ENCODE data around the gene C2orf42. TPM values are rescaled to one million over a fixed set of nuclear protein-coding genes. Genes with fewer than 3 reads are reported as not detected.

C2orf42 gene
- total RNA-seq (2013; cell fraction: nucleolus; rRNA removed), result 31.6 and 43.1 TPM in 2 replicates
- total RNA-seq (2014; rRNA removed) (14.2 and 16.9 TPM in 2 replicates), total RNA-seq (2014; rRNA removed; fragmentation: Illumina TruSeq; extraction: Trizol) (11.4 and 12.0 TPM in 2 replicates), total RNA-seq (2021) (13.0 and 16.6 TPM in 2 replicates), polyA plus RNA-seq (2011; rRNA removed) (10.0 and 11.1 TPM in 2 replicates), polyA plus RNA-seq (2014; fragmentation: Illumina TruSeq; extraction: Trizol) (11.6 and 13.4 TPM in 2 replicates), polyA plus RNA-seq (2014; fragmentation: Nextera tagmentation; extraction: Ambion mirVana) (1 to 10 TPM; 5.5 to 7.3 TPM), polyA plus RNA-seq (2014; rRNA removed) (10.3 and 13.2 TPM in 2 replicates), polyA plus RNA-seq (2016; fragmentation: Nextera tagmentation; extraction: Ambion mirVana) (10 to 100 TPM; 17.3 to 19.8 TPM), polyA minus RNA-seq (2011; rRNA and poly(A)+ RNA removed) (53.6 and 54.5 TPM in 2 replicates), Bru-seq, nascent RNA (percentile 57 among the genes with signal in this experiment), BruChase-seq, experiment 1, labeled RNA remaining after a 6-hour chase (percentile 57 among the genes with signal in this experiment), BruChase-seq, experiment 2, labeled RNA remaining after a 2-hour chase (percentile 58 among the genes with signal in this experiment)
- 4.0 TPM for polyA plus RNA-seq (2011; ENCODE audit: low read depth)
- polyA plus RNA-seq (2011; cell fraction: cytosol; rRNA removed), result 8.8 and 10.2 TPM in 2 replicates
- polyA plus RNA-seq (2011; cell fraction: nucleus; rRNA removed), result 17.4 and 18.8 TPM in 2 replicates
- polyA plus RNA-seq (2012), result 6.2 and 9.2 TPM in 2 replicates
- 12.6 and 16.2 TPM in 2 replicates for polyA minus RNA-seq (2011; cell fraction: cytosol; rRNA and poly(A)+ RNA removed)
- 22.2 and 31.8 TPM in 2 replicates for polyA minus RNA-seq (2011; cell fraction: nucleus; rRNA and poly(A)+ RNA removed)
- long read RNA-seq, experiment 1, partial matches to known transcripts, result 0 of 5 reads
- long read RNA-seq, experiment 1, other reads (novel, unspliced or antisense), result 2 of 5 reads
- long read RNA-seq, experiment 2, transcript C2orf42-201 (10 exons, 2,581 nt), result major isoform, 21 of 39 reads
- long read RNA-seq, experiment 2, partial matches to known transcripts, result 3 of 39 reads
- long read RNA-seq, experiment 2, other reads (novel, unspliced or antisense), result 13 of 39 reads

GRCh38 chr2:70190418-70191243 is at the start of gene C2orf42:
C2orf42 (minus strand) TSS chr2:70191019; CDS start chr2:70181985, 9,034 bp downstream.
- Histone ChIP-seq H3K4me3 (peak within 1 kb of the TSS; percentile 72), H3K4me2 (ENCODE audit: control insufficient read depth, insufficient read depth) (peak within 1 kb of the TSS; percentile 76), H4K20me1 (ENCODE audit: control insufficient read depth, insufficient read depth) (no peaks in the 10 kb centered on the region), H3K36me3 (ENCODE audit: control insufficient read depth in 2 of 2, insufficient read depth in 2 of 2, low read length in 1 of 2) (no peaks in the 10 kb centered on the region), H3K79me2 (ENCODE audit: control insufficient read depth, insufficient read depth, low read length) (peaks cover 5% of the 10 kb centered on the region), H3K9me3 (replicated peaks; ENCODE audit: control insufficient read depth, insufficient read depth, low read length) (no peaks in the 10 kb centered on the region), H3K27me3 (replicated peaks in 1 of 2; ENCODE audit: control insufficient read depth in 2 of 2, insufficient read depth in 2 of 2, low read length in 1 of 2) (no peaks in the 10 kb centered on the region), H3K4me1 (ENCODE audit: control insufficient read depth, insufficient read depth, low read length) (no peaks in the 10 kb centered on the region; the same call in 1 of the 2 replicates), H2AFZ (ENCODE audit: control insufficient read depth, low read depth, low read length) (peak within 1 kb of the TSS; percentile 53), H3K9ac (ENCODE audit: control insufficient read depth, insufficient read depth, low read length) (peak within 1 kb of the TSS; percentile 85), H3K27ac (ENCODE audit: control insufficient read depth, insufficient read depth) (peak within 1 kb of the TSS; percentile 88)
- CTCF ChIA-PET, result interaction anchor here (0.7 to 4.5 kb wide), 9 partner anchors 9 to 296 kb away, joined by 3 to 25 read pairs (median 6); partner anchors contain the start of genes MXD1 and SNRPG
- DNase-seq (ENCODE audit: low read depth, low spot score), result peak; percentile 97
- POLR2A ChIA-PET, result interaction anchor here (0.5 to 3.2 kb wide), 29 partner anchors 9 to 1499 kb away, joined by 3 to 26 read pairs (median 3); partner anchors contain the start of genes MXD1, PCYOX1, SNRPG and TIA1
- FAIRE-seq, result peak; percentile 93
- WGBS (ENCODE audit: insufficient coverage, insufficient replicate concordance, low lambda C conversion rate, missing lambda C conversion rate), result under 1% methylated on average over 59 of the region's 60 CpGs
- SMC1A ChIA-PET (ENCODE audit: uncharacterized antibody, unreplicated experiment), result interaction anchor here (0.6 to 3.8 kb wide), 24 partner anchors 8 to 391 kb away, joined by 3 to 25 read pairs (median 4); partner anchors contain the start of genes MXD1, PCYOX1 and SNRPG
- in situ Hi-C loops (cut with MboI) (no loop called here), intact Hi-C loops (cut with micrococcal nuclease; ENCODE audit: unreplicated experiment) (loop anchor here (1.0 to 2.0 kb wide), 5 partner anchors 29 to 276 kb away; partner anchors contain the start of genes MXD1, PCBP1 and TIA1)
- RAD21 ChIA-PET (ENCODE audit: unreplicated experiment), result interaction anchor here (0.6 to 4.4 kb wide), 26 partner anchors 9 to 466 kb away, joined by 3 to 27 read pairs (median 4); partner anchors contain the start of genes MXD1, PCYOX1, SNRNP27 and SNRPG
- BruUV-seq (replicated peaks), result no TSS peak
- ATAC-seq, result peak; percentile 94
- peak; percentile 3; the same call in 1 of the 2 replicates for TF ChIP-seq MEF2A (IDR thresholded peaks at IDR 0.05; ENCODE audit: insufficient read depth, low read depth, low read length)
- no peak for TF ChIP-seq RBBP5 (conservative IDR thresholded peaks at IDR 0.05)
- peak; percentile 74 for TF ChIP-seq EED (IDR thresholded peaks at IDR 0.05; ENCODE audit: low read depth)
- peak; percentile 41 for TF ChIP-seq FOS (IDR thresholded peaks at IDR 0.05; ENCODE audit: borderline replicate concordance, extremely low read depth, insufficient read length)
- TF ChIP-seq ZNF687 (IDR thresholded peaks at IDR 0.05), result peak; percentile 92
- TF ChIP-seq RAD51 (IDR thresholded peaks at IDR 0.05), result peak; percentile 82
- peak; percentile 61; the same call in 1 of the 2 replicates for TF ChIP-seq SIN3A (IDR thresholded peaks at IDR 0.05; ENCODE audit: low read depth, low read length)
- TF ChIP-seq POLR2A (IDR thresholded peaks at IDR 0.05; ENCODE audit: low read depth, low read length), result peak; percentile 95
- peak; percentile 81 for TF ChIP-seq CREM (IDR thresholded peaks at IDR 0.05; ENCODE audit: low read depth)
- no peak for TF ChIP-seq ZNF384 (IDR thresholded peaks at IDR 0.05; ENCODE audit: borderline replicate concordance, low read depth, low read length)
- peak; percentile 76 for TF ChIP-seq SIX5 (IDR thresholded peaks at IDR 0.05; ENCODE audit: low read depth, low read length, severe bottlenecking)
- TF ChIP-seq MEF2B (IDR thresholded peaks at IDR 0.05; ENCODE audit: partially characterized antibody, poor library complexity, severe bottlenecking), result peak; percentile 100
- TF ChIP-seq ATF7 (IDR thresholded peaks at IDR 0.05; ENCODE audit: low read depth), result peak; percentile 65
- no peak for TF ChIP-seq SUPT20H (IDR thresholded peaks at IDR 0.05; ENCODE audit: borderline replicate concordance, control insufficient read depth, low read depth, low read length)
